ENCODE results near the gene ADCY9.

The ADCY9 gene

DNA sequence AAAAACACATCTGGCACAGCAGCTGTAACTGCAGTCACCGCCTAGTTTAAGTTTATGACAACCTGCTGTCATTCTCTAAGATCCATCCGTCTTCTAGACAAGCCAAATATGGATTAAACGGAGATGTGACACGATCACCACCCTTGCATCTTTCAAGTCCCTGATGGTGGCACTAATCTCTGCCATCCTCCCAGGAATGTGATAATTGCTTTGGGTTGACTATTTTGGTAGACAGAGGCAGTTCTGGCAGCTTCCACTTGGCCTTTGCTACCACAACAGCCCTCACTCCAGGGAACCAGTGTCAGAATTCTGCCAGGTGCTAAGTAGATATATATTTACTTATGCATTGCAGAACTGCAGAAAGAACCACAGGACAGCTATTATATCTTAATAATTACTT, 81.3 kb downstream of the ADCY9 start:
- Histone ChIP-seq H3K4me3 (ENCODE audit: low read depth, low read length) (no peak overlapping the region), H3K36me3 (ENCODE audit: control insufficient read depth, insufficient read depth, low read length) (no peaks in the 10 kb centered on the region), H3K27me3 (ENCODE audit: control insufficient read depth, insufficient read depth, low read length) (no peaks in the 10 kb centered on the region), H3K4me1 (ENCODE audit: control insufficient read depth, insufficient read depth, low read length) (no peaks in the 10 kb centered on the region), H3K9ac (ENCODE audit: low read depth, low read length) (no peak overlapping the region), H3K9me3 (ENCODE audit: control insufficient read depth, insufficient read depth, low read length) (no peaks in the 10 kb centered on the region)

DNA sequence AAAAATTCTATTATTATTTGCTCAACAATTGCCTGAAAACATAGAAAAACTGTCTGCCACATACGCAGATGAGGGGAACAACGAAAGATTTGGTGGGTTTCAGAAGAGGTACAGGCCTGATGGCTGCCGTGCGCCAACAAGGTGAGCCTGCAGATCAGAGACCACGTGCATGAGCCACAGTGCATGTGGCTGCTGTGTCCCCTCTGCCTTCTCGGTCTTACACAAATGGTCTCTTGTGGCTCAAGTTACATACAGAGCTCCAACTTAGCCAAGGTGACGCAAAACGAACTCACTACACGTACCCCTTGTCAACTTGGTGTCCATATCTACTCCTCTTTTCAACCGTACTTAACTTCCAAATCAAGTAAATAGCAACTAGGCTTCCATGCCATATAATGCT, 82.3 kb downstream of the ADCY9 start:
- Histone ChIP-seq H3K4me1 (ENCODE audit: control insufficient read depth, insufficient read depth, low read length) (no peaks in the 10 kb centered on the region), H3K9ac (ENCODE audit: low read depth, low read length) (no peak overlapping the region), H3K36me3 (ENCODE audit: control insufficient read depth, insufficient read depth, low read length) (no peaks in the 10 kb centered on the region), H3K9me3 (ENCODE audit: control insufficient read depth, insufficient read depth, low read length) (no peaks in the 10 kb centered on the region), H3K4me3 (ENCODE audit: low read depth, low read length) (no peak overlapping the region), H3K27me3 (ENCODE audit: control insufficient read depth, insufficient read depth, low read length) (no peaks in the 10 kb centered on the region)

DNA sequence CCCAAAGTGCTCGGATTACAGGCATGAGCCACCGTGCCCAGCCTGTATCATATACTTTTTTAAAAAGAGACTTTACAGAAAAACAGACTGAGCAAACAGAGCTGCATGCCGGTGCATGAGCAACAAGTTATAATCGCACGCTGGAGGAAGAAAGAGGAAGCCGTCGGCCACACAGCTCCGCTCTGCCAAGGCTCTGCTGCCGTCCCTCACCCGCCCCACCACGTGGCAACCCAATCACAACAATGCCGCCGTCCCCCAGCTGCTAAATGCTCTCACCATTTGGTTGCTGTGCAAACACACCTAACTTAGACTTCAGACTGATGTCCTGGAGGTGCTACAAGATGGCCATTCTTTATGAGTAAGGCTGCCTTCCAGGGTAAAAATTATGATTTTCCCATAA, 83.5 kb downstream of the ADCY9 start:
- Histone ChIP-seq H3K27me3 (ENCODE audit: control insufficient read depth, insufficient read depth, low read length) (no peaks in the 10 kb centered on the region), H3K36me3 (ENCODE audit: control insufficient read depth, insufficient read depth, low read length) (no peaks in the 10 kb centered on the region), H3K4me1 (ENCODE audit: control insufficient read depth, insufficient read depth, low read length) (no peaks in the 10 kb centered on the region), H3K9me3 (ENCODE audit: control insufficient read depth, insufficient read depth, low read length) (no peaks in the 10 kb centered on the region), H3K9ac (ENCODE audit: low read depth, low read length) (no peak overlapping the region), H3K4me3 (ENCODE audit: low read depth, low read length) (no peak overlapping the region)

DNA sequence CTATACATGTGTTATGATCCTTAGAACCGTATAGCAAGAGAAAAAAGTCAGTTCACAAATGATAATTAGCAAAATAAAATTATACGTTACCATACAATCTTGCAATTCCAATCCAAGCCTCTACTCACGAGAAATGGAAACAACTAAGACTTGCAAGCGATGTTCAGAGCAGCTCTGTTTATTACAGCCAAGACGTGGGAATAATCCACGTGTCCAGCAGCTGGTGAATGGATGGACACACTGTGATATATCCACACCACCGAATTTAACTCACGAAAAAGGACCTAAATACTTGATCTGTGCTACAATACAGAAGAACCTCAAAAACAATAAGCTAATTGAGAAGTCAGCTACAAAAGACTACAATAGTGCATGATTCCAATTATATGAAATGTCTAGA, 88.1 kb downstream of the ADCY9 start:
- no peak overlapping the region for H3K4me3 ChIP-seq (ENCODE audit: low read depth, low read length)
- no peaks in the 10 kb centered on the region for H3K9me3 ChIP-seq (ENCODE audit: control insufficient read depth, insufficient read depth, low read length)
- H3K36me3 ChIP-seq (ENCODE audit: control insufficient read depth, insufficient read depth, low read length), result no peaks in the 10 kb centered on the region
- H3K4me1 ChIP-seq (ENCODE audit: control insufficient read depth, insufficient read depth, low read length), result no peaks in the 10 kb centered on the region
- H3K27me3 ChIP-seq (ENCODE audit: control insufficient read depth, insufficient read depth, low read length), result no peaks in the 10 kb centered on the region
- H3K9ac ChIP-seq (ENCODE audit: low read depth, low read length), result no peak overlapping the region

DNA sequence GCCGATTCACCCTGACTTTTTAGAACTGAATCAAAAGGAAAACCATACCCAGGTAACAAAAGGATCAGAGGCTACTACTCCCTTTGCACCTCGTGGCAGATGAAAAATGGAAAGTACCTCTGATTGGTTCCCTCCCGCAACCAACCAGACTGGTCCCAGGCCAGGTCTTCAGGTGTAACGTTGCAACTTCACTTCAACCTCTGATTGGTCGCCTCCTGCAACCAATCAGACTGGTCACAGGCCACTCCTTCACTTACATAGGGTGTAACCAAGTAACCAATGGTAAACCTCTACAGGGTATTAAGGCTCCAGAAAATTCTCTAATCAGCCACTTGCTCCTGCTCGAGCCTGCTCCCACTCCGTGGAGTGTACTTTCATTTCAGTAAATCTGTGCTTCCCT, 89.4 kb downstream of the ADCY9 start:
- H3K27me3 ChIP-seq (ENCODE audit: control insufficient read depth, insufficient read depth, low read length), result no peaks in the 10 kb centered on the region
- no peak overlapping the region for H3K4me3 ChIP-seq (ENCODE audit: low read depth, low read length)
- no peaks in the 10 kb centered on the region for H3K9me3 ChIP-seq (ENCODE audit: control insufficient read depth, insufficient read depth, low read length)
- H3K4me1 ChIP-seq (ENCODE audit: control insufficient read depth, insufficient read depth, low read length), result no peaks in the 10 kb centered on the region
- no peaks in the 10 kb centered on the region for H3K36me3 ChIP-seq (ENCODE audit: control insufficient read depth, insufficient read depth, low read length)
- no peak overlapping the region for H3K9ac ChIP-seq (ENCODE audit: low read depth, low read length)

DNA sequence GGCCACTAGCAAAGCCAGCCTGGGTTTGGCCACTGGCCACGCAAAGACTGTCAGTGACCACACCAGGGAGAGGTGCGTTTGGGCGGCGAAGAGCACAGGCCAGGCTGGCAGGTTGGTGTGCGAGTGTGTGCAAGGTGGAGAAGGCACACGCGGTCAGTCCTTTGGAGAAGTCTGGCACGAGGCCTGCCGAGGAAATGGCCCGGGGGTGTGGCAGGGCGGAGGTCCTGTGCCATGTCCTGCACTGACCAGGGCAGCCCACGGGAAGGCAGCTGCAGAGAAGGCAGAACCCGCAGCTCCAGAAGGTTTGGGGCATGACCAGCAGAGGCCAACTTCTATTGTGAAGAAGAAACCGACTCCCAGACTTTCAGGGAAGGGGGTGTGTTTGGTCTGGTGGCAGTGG, 90.8 kb downstream of the ADCY9 start:
- no peak overlapping the region for H3K4me3 ChIP-seq (ENCODE audit: low read depth, low read length)
- H3K9ac ChIP-seq (ENCODE audit: low read depth, low read length), result no peak overlapping the region
- H3K4me1 ChIP-seq (ENCODE audit: control insufficient read depth, insufficient read depth, low read length), result no peaks in the 10 kb centered on the region
- no peaks in the 10 kb centered on the region for H3K9me3 ChIP-seq (ENCODE audit: control insufficient read depth, insufficient read depth, low read length)
- H3K27me3 ChIP-seq (ENCODE audit: control insufficient read depth, insufficient read depth, low read length), result no peaks in the 10 kb centered on the region
- no peaks in the 10 kb centered on the region for H3K36me3 ChIP-seq (ENCODE audit: control insufficient read depth, insufficient read depth, low read length)

DNA sequence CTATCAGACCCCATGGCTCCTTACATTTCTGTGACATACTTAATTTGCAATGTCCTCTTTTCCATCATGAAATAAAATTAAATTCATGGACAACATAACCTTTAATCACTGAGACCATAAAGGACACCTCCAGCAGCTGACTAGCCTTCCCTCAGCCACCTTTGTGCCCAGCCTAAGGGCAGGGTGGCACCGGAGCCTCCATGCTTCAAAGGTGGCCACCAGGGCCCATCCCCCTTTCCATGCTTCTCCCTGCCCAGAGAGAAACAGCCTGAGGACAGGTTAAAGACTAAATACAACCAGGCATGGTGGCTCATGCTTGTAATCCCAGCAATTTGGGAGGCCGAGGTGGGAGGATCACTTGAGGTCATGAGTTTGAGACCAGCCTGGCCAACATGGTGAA, 94.3 kb downstream of the ADCY9 start:
- Histone ChIP-seq H3K36me3 (ENCODE audit: control insufficient read depth, insufficient read depth, low read length) (no peaks in the 10 kb centered on the region), H3K9ac (ENCODE audit: low read depth, low read length) (no peak overlapping the region), H3K4me1 (ENCODE audit: control insufficient read depth, insufficient read depth, low read length) (no peaks in the 10 kb centered on the region), H3K27me3 (ENCODE audit: control insufficient read depth, insufficient read depth, low read length) (no peaks in the 10 kb centered on the region), H3K4me3 (ENCODE audit: low read depth, low read length) (no peak overlapping the region), H3K9me3 (ENCODE audit: control insufficient read depth, insufficient read depth, low read length) (no peaks in the 10 kb centered on the region)

DNA sequence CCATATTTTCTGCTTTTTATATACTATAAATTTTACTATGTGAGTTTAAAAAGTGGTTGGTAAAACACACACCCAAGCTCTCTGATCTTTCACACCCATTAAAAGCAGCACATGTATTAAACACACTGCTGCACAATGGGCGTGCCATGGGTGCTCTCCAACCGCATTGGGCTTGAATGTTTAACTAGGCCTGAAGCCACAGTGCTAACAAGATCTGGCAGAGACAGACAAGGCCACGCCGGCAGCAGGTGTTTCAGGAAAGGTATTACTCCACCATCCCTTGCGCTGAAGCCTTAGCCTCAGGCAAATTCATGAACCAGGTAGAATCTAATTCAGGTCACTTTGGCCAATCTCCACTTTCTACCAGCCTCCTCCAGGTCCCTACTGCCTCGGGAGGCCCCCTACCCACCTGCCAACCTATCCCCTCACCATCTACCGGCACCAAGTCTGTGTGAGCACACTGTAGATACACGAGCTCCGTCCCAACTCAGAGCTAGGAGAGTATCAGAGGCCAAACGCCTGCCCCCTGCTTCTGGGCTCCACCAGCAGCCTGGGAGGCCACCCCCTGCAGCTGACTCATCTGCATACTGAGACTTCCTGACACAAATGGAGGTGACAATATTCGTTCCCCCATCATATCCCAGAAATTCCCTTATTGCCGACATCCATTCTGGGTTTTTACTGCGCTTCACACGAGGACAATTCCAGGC, 95.0 kb downstream of the ADCY9 start:
- no peaks in the 10 kb centered on the region for H3K9me3 ChIP-seq (ENCODE audit: control insufficient read depth, insufficient read depth, low read length)
- H3K9ac ChIP-seq (ENCODE audit: low read depth, low read length), result no peak overlapping the region
- no peaks in the 10 kb centered on the region for H3K4me1 ChIP-seq (ENCODE audit: control insufficient read depth, insufficient read depth, low read length)
- no peak overlapping the region for H3K4me3 ChIP-seq (ENCODE audit: low read depth, low read length)
- no peaks in the 10 kb centered on the region for H3K36me3 ChIP-seq (ENCODE audit: control insufficient read depth, insufficient read depth, low read length)
- H3K27me3 ChIP-seq (ENCODE audit: control insufficient read depth, insufficient read depth, low read length), result no peaks in the 10 kb centered on the region

DNA sequence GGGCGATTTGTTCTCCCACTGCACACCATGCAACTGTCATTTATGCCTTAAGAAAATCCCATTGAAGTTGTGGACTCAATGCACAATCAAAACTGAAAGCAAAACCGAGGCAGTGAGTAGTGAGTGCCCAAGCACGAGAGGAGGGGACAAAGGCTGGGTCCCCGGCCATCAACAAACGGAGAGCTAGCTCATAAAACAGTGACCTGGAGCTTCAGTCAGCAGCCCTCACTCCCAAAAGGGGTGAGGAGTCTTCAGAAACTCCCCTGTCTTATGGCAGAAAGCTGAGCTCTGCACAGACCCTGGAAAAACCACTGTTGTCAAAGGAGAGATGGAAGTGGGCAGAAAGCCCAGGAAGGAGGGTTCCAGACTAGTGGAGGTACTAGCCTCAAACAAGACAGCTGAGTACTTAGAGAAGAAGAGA, 96.9 kb downstream of the ADCY9 start:
- Histone ChIP-seq H3K27me3 (ENCODE audit: control insufficient read depth, insufficient read depth, low read length) (no peaks in the 10 kb centered on the region), H3K4me3 (ENCODE audit: low read depth, low read length) (no peak overlapping the region), H3K36me3 (ENCODE audit: control insufficient read depth, insufficient read depth, low read length) (no peaks in the 10 kb centered on the region), H3K9me3 (ENCODE audit: control insufficient read depth, insufficient read depth, low read length) (no peaks in the 10 kb centered on the region), H3K9ac (ENCODE audit: low read depth, low read length) (no peak overlapping the region), H3K4me1 (ENCODE audit: control insufficient read depth, insufficient read depth, low read length) (no peaks in the 10 kb centered on the region)

DNA sequence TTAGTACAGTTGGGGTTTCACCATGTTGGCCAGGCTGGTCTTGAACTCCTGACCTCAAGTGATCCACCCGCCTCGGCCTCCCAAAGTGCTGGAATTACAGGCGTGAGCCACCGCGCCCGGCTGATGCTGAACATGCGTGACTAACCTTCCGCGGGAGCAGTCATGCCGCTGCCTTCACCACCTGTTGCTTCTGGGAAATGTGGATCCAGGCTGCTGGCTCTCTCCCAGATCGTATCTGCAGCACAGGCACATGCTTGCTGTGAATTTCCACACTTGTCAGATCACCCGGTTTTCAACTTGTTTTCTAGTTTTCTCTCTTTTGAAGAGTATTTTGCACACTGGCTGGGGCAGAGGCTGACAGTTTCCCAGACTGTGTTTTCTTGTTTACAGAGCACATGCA, 97.9 kb downstream of the ADCY9 start:
- H3K9me3 ChIP-seq (ENCODE audit: control insufficient read depth, insufficient read depth, low read length), result no peaks in the 10 kb centered on the region
- no peak overlapping the region for H3K9ac ChIP-seq (ENCODE audit: low read depth, low read length)
- H3K27me3 ChIP-seq (ENCODE audit: control insufficient read depth, insufficient read depth, low read length), result no peaks in the 10 kb centered on the region
- H3K4me3 ChIP-seq (ENCODE audit: low read depth, low read length), result no peak overlapping the region
- no peaks in the 10 kb centered on the region for H3K36me3 ChIP-seq (ENCODE audit: control insufficient read depth, insufficient read depth, low read length)
- no peaks in the 10 kb centered on the region for H3K4me1 ChIP-seq (ENCODE audit: control insufficient read depth, insufficient read depth, low read length)

DNA sequence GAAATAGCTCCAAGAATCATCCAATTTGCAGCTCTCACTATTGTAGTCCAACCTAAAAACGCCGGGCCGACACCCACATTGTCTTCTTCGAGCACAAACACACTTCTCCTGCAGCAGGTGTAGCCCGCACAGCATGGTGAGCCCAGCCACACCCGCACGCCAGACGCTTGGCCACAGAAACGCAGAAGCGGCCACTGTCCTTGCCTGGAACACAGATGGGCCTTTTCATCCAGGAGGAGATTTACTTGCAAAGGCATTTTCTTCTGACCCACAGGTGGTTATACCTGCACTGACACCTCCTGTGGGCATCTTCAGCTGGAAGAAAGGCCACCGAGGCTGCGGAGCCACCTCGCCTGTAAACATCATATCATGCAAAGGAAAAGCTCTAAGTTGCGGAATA, 98.4 kb downstream of the ADCY9 start:
- H3K9ac ChIP-seq (ENCODE audit: low read depth, low read length), result no peak overlapping the region
- no peak overlapping the region for H3K4me3 ChIP-seq (ENCODE audit: low read depth, low read length)
- H3K36me3 ChIP-seq (ENCODE audit: control insufficient read depth, insufficient read depth, low read length), result no peaks in the 10 kb centered on the region
- no peaks in the 10 kb centered on the region for H3K27me3 ChIP-seq (ENCODE audit: control insufficient read depth, insufficient read depth, low read length)
- no peaks in the 10 kb centered on the region for H3K9me3 ChIP-seq (ENCODE audit: control insufficient read depth, insufficient read depth, low read length)
- no peaks in the 10 kb centered on the region for H3K4me1 ChIP-seq (ENCODE audit: control insufficient read depth, insufficient read depth, low read length)

DNA sequence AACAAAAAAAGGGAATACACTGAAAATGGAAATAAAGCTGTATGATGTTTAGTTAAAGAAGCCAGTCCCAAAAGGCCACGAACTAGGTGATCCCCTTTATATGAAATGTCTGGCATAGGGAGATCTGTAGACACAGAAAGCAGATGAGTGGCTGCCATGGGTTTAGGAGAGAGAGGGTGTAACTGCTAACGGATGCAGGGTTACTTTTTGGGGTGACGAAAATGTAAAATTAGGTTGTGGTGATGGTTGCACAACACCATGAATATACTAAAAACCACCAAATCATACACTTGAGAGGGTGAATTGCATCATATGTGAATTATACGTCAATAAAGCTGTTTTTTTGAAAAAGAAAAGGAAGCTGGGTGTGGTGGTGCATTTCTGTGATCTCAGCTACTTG, 99.6 kb downstream of the ADCY9 start:
- Histone ChIP-seq H3K4me1 (ENCODE audit: control insufficient read depth, insufficient read depth, low read length) (peaks cover 4% of the 10 kb centered on the region), H3K9ac (ENCODE audit: low read depth, low read length) (no peak overlapping the region), H3K9me3 (ENCODE audit: control insufficient read depth, insufficient read depth, low read length) (no peaks in the 10 kb centered on the region), H3K4me3 (ENCODE audit: low read depth, low read length) (no peak overlapping the region), H3K27me3 (ENCODE audit: control insufficient read depth, insufficient read depth, low read length) (no peaks in the 10 kb centered on the region), H3K36me3 (ENCODE audit: control insufficient read depth, insufficient read depth, low read length) (no peaks in the 10 kb centered on the region)

All from iPS-15b (cell line).